Measurements from ENCODE around the gene LAMB4. TPM values are rescaled to one million over a fixed set of nuclear protein-coding genes. Genes with fewer than 3 reads are reported as not detected.

Gene LAMB4
- total and polyA plus RNA-seq, 2 of the 8 experiments (the other 6 are each of a cell fraction or from before 2014, with no cell fraction given), result not detected

- ChIA-PET POLR2A (ENCODE audit: partially characterized antibody) (no interaction called here), CTCF (ENCODE audit: partially characterized antibody) (interaction anchor here (0.8 to 2.8 kb wide), 4 partner anchors 21 to 149 kb away, joined by 3 to 7 read pairs (median 3); partner anchors contain the start of gene DLD)
- Histone ChIP-seq H4K91ac (replicated peaks; ENCODE audit: insufficient read length, low read length) (no peak overlapping the region), H3K4ac (replicated peaks; ENCODE audit: insufficient read length, low read depth, low read length) (no peak overlapping the region), H3K9me3 (ENCODE audit: insufficient read depth in 2 of 2, low read depth in 1 of 2, low read length in 1 of 2) (no peaks in the 10 kb centered on the region), H2AK5ac (ENCODE audit: low read depth, low read length) (no peak overlapping the region), H3K23ac (ENCODE audit: insufficient read length) (no peak overlapping the region), H3K4me3 (ENCODE audit: extremely low read depth in 1 of 4, insufficient read depth in 2 of 4, low read depth in 3 of 4, low read length in 4 of 4) (no peak overlapping the region), H2BK12ac (ENCODE audit: low read depth, low read length) (no peak overlapping the region), H2BK15ac (ENCODE audit: low read length) (no peak overlapping the region), H3K23me2 (ENCODE audit: low read depth, low read length) (peaks cover 2% of the 10 kb centered on the region; the same call in 1 of the 2 replicates), H2BK5ac (ENCODE audit: low read depth, low read length) (no peak overlapping the region), H2BK20ac (ENCODE audit: low read length) (no peak overlapping the region), H4K8ac (ENCODE audit: extremely low read depth, insufficient read depth, low read length) (no peak overlapping the region), H3K79me2 (ENCODE audit: control insufficient read depth in 1 of 2, insufficient read depth in 2 of 2, low read length in 2 of 2) (no peaks in the 10 kb centered on the region), H2AFZ (ENCODE audit: low read length) (no peak overlapping the region), H4K5ac (ENCODE audit: insufficient read length, low read depth, low read length) (no peak overlapping the region), H3K9ac (replicated peaks in 1 of 4; ENCODE audit: extremely low read depth in 1 of 4, low read depth in 3 of 4, low read length in 3 of 4) (no peak overlapping the region), H3K4me1 (replicated peaks in 1 of 4; ENCODE audit: control insufficient read depth in 3 of 4, insufficient read depth in 4 of 4, low read length in 3 of 4) (peaks cover 0 to 4% (median under 1%) of the 10 kb centered on the region in 4 experiments; a peak in 4 of 7 replicates), H3K4me2 (ENCODE audit: insufficient read depth in 1 of 2, low read depth in 2 of 2, low read length in 2 of 2) (no peak overlapping the region), H3K27me3 (replicated peaks in 1 of 4; ENCODE audit: control insufficient read depth in 3 of 4, extremely low read depth in 1 of 4, insufficient read depth in 3 of 4, low read length in 3 of 4) (peaks cover 0 to 11% (median 10%) of the 10 kb centered on the region in 4 experiments; a peak in 6 of 7 replicates), H3K27ac (ENCODE audit: low read depth, low read length) (no peak overlapping the region), H3K14ac (ENCODE audit: insufficient read length) (no peak overlapping the region), H2BK120ac (replicated peaks; ENCODE audit: low read depth, low read length) (no peak overlapping the region), H3K36me3 (ENCODE audit: control insufficient read depth in 2 of 4, insufficient read depth in 4 of 4, low read length in 3 of 4) (peaks cover 0 to 27% (median 7%) of the 10 kb centered on the region in 4 experiments; a peak in 4 of 8 replicates), H3K18ac (ENCODE audit: extremely low read depth, low read length) (no peak overlapping the region), H3K56ac (replicated peaks; ENCODE audit: insufficient read length, low read depth, low read length) (no peak overlapping the region), H4K20me1 (replicated peaks in 1 of 2; ENCODE audit: control insufficient read depth in 1 of 2, insufficient read depth in 2 of 2, low read length in 2 of 2) (peaks cover 0 to 1% of the 10 kb centered on the region in 2 experiments), H3K79me1 (ENCODE audit: low read depth, low read length) (no peaks in the 10 kb centered on the region)
- no peak for DNase-seq (ENCODE audit: low read depth in 1 of 2, low spot score in 2 of 2)
- FAIRE-seq, result no peak
- WGBS, 2 experiments (ENCODE audit: extremely low coverage in 1 of 2, insufficient coverage in 1 of 2, insufficient read length in 1 of 2, insufficient replicate concordance in 2 of 2, low coverage in 1 of 2, low lambda C conversion rate in 2 of 2, missing lambda C conversion rate in 1 of 2), result 92% methylated on average over 7 of the region's 7 CpGs; no CpG with 5 or more reads in 1 of the 2 experiments
- no peak for TF ChIP-seq ATF2 (IDR thresholded peaks at IDR 0.05; ENCODE audit: low read length)
- no peak for TF ChIP-seq SRF (IDR thresholded peaks at IDR 0.05; ENCODE audit: low read depth, low read length)
- TF ChIP-seq POU5F1 (IDR thresholded peaks at IDR 0.05; ENCODE audit: low read depth, low read length), result no peak
- TF ChIP-seq KDM4A (IDR thresholded peaks at IDR 0.05; ENCODE audit: low read depth, low read length, severe bottlenecking), result no peak
- no peak for TF ChIP-seq CBX5 (IDR thresholded peaks at IDR 0.05; ENCODE audit: low read depth, low read length)
- no peak for TF ChIP-seq BCL11A (IDR thresholded peaks at IDR 0.05; ENCODE audit: low read depth in 2 of 2, low read length in 2 of 2)
- no peak for TF ChIP-seq BRCA1 (IDR thresholded peaks at IDR 0.05; ENCODE audit: low read depth, low read length)
- no peak for TF ChIP-seq CTBP2 (IDR thresholded peaks at IDR 0.05; ENCODE audit: borderline replicate concordance, insufficient read depth, insufficient read length, low read length)
- TF ChIP-seq ATF3 (IDR thresholded peaks at IDR 0.05; ENCODE audit: insufficient read depth, low read depth, low read length), result no peak
- TF ChIP-seq SIX5 (IDR thresholded peaks at IDR 0.05; ENCODE audit: low read depth, low read length), result no peak
These were observed 133.9 kb downstream of the LAMB4 start for GRCh38 chr7:107996072-107996882.

Data from H1 (cell line).